CD4-positive, alpha-beta T cell treated with Interferon gamma for 1 hour (primary cell): ENCODE results near the gene CRYM.

Experiments used
- DNase-seq: peaks from one replicate; pipeline ENCODE4 v3.0.0-alpha.2; 2020

Gene CRYM

DNA sequence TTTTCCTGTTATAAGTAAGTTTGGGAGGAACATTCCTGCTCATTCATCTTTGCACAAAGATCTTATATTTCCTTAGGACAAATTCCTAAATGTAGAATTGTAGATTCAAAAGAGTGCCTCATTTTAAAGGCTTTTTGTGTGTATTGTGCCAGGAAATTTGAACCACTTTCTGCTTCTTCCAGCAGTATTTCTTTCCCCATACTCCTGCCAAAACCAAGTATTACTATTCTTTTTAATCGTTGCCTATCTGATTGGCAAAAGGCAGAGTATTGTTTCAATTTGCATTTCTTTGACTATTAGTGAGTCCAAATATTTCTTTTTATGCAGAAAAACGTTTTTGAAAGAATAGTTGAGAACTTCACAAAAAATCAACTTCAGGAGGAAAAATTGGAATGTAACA is 35.3 kb downstream of the CRYM start:
- no peak for DNase-seq

DNA sequence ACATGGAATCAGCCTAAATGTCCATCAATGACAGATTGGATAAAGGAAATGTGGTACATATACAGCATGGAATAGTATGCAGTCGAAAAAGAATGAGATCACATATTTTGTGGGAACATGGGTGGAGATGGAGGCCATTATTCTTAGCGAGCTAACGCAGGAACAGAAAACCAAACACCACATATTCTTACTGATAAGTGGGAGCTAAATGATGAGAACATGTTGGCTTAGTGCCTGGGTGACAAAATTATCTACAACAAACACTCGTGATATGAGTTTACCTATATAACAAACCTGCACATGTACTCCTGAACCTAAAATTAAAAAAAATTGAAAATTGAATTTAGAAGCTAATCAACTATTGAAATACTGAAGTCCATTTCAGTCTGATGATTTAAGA is 38.4 kb downstream of the CRYM start:
- no peak for DNase-seq

DNA sequence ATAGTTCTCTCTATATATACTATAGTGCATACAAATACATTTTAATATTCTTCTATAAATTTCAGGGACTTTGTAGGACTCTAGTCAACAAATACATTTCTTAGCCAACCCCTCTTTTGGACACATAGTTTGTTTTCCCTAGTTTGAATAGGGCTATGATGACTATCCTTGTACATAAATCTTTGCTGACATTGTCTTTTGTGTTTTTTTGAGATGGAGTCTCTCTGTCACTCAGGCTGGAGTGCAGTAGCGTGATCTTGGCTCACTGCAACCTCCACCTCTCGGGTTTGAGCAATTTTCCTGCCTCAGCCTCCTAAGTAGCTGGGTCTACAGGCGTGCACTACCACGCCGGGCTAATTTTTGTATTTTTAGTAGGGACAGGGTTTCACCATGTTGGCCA is 41.3 kb downstream of the CRYM start:
- DNase-seq = no peak

DNA sequence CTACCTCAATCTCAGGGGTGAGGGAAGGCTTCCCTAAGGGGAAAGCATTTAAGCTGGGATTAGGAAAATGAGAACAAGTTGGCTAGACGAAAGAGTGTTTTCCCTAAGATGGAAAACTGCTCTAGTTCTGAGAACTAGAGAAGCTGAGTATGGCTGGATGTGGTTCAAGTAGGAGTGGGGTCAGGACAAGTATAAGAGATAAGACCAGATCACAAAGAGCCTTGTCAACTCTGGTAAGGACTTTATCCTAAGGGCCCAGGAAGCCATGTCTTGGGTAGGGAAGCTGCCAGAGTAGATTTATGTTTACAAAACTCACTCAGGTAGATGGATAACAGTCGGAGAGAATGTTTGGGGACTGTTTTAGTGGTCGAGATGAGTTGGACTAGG is 42.9 kb downstream of the CRYM start:
- no peak for DNase-seq

DNA sequence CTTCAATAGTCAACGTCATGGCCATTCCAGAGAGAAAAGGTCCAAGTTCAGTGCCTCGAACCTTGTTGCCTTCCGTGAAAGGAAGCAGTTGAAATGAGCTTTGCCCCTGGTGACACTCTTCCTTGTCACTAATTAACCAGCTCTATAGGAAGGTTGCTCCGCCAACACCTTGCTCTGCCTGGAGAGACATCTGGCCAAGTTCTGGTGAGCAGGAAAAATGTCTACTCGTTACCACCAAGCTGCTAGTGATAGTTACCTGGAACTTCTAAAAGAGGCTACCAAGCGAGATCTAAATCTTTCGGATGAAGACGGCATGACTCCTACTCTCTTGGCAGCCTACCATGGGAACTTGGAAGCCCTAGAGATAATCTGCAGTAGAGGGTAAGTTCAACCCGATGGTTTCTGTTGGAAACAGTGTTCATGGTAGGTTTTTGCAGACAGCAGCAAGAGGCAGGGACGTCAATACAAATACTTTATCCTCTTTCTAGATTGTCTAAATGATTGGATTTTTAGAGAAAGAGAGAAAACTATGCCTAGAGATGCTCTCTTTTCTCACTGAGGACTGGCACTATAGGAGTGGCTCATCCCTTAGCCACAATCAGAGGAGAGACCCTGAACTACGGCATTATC is 44.5 kb downstream of the CRYM start, which contains the start of gene ANKS4B:
ANKS4B (plus strand) TSS at position 179 of the 630 bp plus-strand sequence; CDS start at position 218, 39 bp downstream.
- no peak for DNase-seq

DNA sequence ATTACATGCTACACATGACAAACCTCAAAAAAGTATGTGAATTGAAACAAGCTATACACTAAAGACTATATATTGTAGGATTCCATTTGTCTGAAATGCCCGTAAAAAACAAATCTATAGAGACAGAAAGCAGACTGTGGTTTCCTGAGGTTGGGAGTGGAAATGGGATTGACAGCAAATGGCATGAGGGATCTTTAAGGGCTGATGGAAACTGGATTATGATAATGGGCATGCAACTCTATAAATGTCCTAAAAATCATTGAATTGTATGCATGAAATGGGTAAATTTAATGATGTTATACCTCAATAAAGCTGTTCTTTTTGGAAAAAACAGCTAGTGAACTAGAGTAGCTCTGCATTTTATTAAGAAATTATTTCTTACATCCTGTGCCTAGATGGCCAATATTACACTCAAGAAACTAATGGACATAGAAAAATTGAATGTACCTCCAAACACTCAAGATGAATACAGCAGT is 45.0 kb downstream of the CRYM start:
- no peak for DNase-seq

DNA sequence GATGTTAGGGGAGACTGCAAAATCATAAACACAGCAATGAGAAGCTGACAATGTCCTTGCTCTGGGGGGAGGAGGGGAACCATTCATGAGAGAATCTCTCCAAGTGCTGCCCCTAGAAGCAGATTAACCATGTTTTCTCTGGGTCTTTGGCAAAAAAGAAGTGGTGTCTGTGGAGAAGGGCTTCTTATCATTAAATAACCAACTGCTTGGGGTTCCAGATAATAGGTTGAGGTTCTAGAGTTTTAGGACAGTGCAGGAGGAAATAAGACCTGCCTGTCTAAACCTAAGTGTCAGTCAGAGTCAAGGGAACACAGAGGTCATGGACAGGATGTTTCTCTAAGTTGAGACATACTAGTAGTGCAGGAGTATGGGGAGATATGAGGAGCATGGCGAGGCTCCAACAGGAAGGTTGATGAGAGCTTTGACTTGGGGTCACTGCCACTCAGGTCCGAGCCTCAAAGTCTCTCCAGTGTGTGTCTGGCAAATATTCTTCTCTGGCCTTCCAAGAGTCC is 49.7 kb downstream of the CRYM start:
- DNase-seq = no peak

DNA sequence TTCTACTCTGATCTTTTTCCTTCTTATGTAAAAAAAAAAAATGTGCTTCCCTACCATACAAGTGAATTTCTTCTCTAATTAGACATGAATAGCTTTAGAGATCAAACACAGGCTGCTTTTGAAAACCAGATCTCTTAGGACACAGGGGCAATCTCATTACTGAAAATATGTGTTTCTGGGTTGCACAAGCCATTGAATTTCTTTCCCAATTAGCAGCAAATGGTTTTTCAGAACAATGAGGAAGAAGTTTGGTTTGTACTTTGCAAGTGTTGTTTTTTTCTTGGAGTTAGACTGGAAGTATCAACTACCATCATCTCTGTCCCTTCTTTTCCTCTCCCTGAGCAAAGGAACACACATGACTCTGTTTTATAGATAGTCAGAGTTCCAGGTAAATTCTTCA is 50.2 kb downstream of the CRYM start:
- no peak for DNase-seq

DNA sequence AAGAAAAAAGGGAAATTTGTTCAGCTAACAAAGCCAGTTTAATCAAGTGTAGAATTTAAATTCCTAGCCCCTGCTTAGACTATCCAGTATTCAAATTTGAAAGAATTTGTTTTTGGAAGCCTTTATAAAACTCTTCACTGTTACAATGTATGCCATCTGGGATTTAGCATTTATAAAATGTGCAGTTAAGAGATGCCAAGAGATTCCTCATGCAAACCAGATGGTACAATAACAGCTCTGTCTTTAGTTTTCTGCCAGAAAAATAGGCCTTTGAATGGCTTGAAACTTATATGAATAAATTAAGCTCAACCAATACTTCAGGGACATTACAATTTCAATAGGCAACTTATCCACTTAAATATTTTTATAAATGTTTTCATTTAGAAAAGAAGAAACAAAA is 51.3 kb downstream of the CRYM start:
- no peak for DNase-seq

DNA sequence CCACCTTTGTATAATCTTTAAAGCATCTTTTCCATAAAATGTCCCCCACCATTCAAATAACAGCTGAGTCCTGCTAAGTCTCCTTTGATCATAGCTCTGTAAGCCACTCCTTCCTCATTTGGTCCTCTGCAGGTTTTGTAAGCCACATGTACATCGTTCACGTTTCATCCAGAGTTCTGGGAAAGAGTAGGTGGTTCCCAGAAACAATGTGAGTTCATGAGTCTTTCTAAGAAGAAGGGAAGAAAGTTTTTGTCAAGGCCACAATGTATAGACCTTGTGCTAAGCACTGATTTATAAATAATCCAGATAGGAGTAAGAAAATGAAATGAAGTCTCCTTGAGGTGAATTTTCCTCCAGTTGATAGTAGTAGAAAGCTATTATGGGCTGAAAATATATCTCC is 53.3 kb downstream of the CRYM start:
- no peak for DNase-seq

DNA sequence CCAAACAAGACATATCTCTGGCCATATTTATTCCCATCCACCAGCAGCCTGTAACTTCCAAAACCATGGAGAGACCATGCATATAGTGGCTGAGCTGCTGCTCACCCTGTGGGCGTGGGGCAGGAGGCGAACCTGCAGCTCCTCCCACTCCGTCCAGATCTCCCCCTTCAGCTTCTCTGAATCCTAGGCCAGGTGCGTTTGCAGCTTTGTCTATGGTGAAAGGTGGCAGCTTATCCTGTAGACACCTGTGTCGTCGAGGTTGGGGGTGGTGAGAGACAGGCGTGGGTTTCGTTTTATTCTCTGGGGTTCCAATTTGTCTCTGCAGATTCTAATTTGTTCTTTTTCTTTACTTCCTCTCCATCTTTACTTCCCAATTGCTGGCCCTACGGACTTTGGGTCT is 54.3 kb downstream of the CRYM start:
- DNase-seq = no peak

DNA sequence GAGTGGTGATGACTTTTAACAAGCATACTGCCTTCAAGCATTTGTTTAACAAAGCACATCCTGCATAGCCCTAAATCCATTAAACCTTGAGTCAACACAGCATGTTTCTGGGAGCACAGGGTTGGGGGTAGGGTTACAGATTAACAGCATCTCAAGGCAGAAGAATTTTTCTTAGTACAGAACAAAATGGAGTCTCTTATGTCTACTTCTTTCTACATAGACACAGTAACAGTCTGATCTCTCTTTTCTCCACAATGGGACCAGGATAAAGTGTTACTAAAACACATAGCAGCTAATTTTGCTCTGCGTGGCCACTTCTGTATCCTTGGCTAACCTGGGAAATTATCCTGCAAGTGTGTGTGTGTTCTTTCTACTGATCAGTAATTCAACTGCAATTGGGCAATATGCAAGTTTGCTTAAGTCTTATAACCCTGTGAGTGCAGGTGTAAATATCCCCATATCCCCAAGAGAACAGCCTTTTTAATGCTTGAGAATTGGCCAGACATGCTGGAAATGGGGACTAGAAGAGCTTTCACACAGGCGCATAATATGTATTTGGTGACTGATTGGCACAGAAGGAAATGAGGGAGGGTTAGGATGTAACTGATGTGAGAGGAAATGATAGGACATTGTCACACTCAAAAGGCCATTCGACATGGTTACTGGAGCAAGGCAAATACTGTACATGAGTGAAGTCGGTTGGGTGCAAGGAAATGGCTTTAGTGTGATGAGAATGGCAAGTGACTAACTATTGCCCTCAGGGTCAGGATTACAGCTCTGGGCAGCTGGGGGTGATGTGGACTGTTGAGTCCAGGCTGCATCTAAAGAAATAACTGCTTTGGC is 55.4 kb downstream of the CRYM start:
- no peak for DNase-seq

DNA sequence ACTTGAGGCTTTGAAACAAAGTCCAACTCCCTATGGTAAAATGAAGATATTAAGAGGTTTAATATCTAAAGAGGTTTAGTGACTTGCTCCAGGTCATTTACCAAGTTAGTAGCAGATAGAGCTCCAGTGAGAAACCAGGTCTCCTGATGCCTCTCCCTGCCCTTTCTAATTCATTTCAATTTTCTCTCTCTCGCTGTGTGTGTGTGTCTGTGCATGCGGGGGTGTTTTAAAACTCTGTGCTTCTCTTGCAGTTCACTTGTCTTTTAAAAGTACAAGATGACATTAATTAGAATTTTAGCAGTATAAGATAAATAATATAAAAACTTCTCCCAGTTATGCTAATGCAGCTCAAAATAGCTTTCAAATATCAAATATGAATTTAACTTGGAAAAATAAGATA is 58.5 kb downstream of the CRYM start:
- DNase-seq = no peak

DNA sequence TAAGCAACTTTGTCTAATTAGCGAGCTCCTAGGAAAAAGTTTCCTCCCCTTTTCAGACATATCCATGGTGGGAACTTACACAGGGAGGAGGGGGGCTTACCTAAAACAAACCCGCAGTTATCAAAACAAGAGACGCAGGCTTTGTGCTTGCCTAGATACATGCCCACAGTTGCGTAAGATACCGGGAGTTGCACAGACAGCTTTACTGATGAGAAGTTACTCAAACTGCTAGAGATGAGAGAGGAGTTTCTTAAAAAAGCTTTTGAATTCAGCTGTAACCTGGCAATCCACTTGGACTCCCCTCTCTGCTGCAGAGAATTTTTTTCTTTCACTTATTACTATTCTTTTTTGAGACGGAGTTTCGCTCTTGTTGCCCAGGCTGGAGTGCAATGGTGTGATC is 59.9 kb downstream of the CRYM start:
- DNase-seq = no peak

DNA sequence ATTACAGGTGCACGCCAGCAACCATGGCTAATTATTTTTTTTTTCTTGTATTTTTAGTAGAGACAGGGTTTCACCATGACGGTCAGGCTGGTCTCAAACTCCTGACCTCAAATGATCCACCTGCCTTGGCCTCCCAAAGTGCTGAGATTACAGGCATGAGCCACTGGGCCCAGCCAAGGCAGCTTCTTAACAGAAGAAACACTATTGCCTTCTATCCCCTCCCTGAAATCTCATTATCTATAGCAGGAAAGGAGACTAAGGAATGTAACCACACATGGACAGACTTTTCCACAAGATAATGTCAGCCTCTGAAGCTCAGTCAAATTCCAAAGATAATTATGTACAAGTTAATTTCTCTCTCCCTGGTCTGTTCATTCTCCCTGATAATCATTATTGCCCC is 61.0 kb downstream of the CRYM start:
- no peak for DNase-seq

DNA sequence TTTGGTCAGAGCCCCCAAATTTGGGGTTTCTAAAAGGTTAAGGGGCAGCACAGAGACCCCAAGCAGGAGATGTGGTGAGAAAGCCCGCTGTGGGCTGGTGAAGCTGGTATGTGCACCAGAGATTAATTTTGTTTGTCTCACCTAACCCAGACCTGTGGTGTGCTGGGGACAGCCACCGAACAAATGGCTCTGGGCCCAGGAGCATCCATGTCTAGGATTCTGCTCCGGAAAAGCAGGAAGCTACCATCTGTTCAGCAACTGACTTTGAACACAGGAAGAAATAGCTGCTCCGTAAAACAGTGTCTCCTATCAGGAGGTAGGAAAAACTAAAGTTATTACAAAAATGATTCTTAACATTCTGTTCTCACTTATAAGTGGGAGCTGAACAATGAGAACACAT is 64.0 kb downstream of the CRYM start:
- DNase-seq = no peak

DNA sequence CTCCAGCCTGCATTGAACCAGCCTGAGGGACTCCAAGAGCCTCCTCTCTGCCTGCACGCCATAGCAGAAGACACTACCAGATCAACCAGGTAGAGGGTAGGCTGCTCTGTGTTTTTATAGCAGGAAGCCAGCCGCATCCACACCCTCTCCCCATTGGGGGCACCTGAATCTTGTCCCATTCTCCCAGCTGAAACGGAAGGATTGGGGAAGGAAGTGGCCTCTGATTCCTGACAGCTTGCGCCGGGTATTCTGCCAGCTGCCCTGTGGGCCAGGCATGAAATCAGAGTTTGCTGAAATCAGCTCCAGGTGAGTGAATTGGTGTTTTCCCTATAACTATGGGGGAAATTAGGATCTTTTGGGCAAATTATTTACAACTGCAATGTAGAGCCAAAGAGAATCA is 66.6 kb downstream of the CRYM start, which contains the start of gene ZP2:
ZP2 (minus strand) TSS at position 89 of the 400 bp plus-strand sequence; CDS start at position 62, 27 bp downstream.
- no peak for DNase-seq
